ENCODE results near the gene CHN2.

DNA sequence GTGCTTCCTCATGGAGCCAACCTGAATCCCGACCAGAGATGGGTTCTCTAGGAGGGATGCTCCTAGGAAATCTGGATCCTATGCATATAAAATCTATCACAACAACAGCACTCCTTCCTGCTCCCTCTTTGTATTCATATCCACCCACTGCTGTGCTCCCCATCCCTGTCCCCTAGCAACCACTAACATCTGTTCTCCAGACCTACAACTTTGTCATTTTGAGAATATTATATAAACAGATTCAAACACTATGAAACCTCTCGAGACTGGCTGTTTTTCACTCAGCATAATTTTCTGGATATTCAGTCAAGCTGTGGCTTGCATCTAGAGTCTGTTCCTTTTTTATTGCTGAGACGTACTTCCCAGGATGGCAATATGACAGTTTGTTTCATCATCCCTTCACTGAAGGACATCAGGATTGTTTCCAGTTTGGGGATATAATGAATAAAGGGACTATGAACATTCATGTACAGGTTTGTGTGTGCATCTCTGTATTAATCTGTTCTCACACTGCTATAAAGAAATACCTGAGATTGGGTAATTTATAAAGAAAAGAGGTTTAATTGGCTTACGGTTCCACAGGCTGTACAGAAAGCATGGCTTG, 333.0 kb downstream of the CHN2 start:
- TF ChIP-seq, protein P1, sequence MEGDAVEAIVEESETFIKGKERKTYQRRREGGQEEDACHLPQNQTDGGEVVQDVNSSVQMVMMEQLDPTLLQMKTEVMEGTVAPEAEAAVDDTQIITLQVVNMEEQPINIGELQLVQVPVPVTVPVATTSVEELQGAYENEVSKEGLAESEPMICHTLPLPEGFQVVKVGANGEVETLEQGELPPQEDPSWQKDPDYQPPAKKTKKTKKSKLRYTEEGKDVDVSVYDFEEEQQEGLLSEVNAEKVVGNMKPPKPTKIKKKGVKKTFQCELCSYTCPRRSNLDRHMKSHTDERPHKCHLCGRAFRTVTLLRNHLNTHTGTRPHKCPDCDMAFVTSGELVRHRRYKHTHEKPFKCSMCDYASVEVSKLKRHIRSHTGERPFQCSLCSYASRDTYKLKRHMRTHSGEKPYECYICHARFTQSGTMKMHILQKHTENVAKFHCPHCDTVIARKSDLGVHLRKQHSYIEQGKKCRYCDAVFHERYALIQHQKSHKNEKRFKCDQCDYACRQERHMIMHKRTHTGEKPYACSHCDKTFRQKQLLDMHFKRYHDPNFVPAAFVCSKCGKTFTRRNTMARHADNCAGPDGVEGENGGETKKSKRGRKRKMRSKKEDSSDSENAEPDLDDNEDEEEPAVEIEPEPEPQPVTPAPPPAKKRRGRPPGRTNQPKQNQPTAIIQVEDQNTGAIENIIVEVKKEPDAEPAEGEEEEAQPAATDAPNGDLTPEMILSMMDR (IDR thresholded peaks at IDR 0.05; ENCODE audit: low read depth, low read length), result no peak
- no peak for TF ChIP-seq MYC (IDR thresholded peaks at IDR 0.05; ENCODE audit: low read depth, low read length)
- no peak for TF ChIP-seq POLR2A (IDR thresholded peaks at IDR 0.05; ENCODE audit: extremely low read depth, insufficient read length)
- TF ChIP-seq MAX (IDR thresholded peaks at IDR 0.05; ENCODE audit: low read depth, low read length), result no peak
